Fibroblast of lung (primary cell): Measurements from ENCODE around the gene IL32.

Source experiments
- CTCF ChIP-seq, 2 donors: IDR thresholded peaks in 1 of 2; conservative IDR thresholded peaks in 1 of 2; 1 replicate in 1 of 2; 2 replicates in 1 of 2; pipeline ENCODE4 v1.5.1; 2011 to 2012; ENCODE audit warnings: low read length in 2 of 2, control low read depth in 1 of 2, inconsistent platforms in 1 of 2, low read depth in 1 of 2, mild to moderate bottlenecking in 1 of 2
- EZH2 ChIP-seq: IDR thresholded peaks from 2 replicates; pipeline ENCODE4 v1.5.1; 2012; ENCODE audit warnings: low read length, control low read depth, mild to moderate bottlenecking; ENCODE audit errors: missing control alignments

- TF ChIP-seq CTCF (conservative IDR thresholded peaks at IDR 0.05 in 1 of 2, IDR thresholded peaks at IDR 0.05 in 1 of 2; ENCODE audit: low read depth in 1 of 2, low read length in 2 of 2) = no peak
- TF ChIP-seq EZH2 = no peak
Measured at GRCh38 chr16:3068487-3068886, 3.0 kb downstream of the IL32 start.
